ENCODE data around the gene GABRP. TPM values are rescaled to one million over a fixed set of nuclear protein-coding genes. Genes with fewer than 3 reads are reported as not detected.
"Not testable (repeated sequence)": the region's sequence is repeated elsewhere in the genome, so short reads cannot be mapped to it uniquely, and the experiment has no call there.

GABRP gene
- total RNA-seq, 1 donor from 2014 or later, result 0.49 TPM

DNA sequence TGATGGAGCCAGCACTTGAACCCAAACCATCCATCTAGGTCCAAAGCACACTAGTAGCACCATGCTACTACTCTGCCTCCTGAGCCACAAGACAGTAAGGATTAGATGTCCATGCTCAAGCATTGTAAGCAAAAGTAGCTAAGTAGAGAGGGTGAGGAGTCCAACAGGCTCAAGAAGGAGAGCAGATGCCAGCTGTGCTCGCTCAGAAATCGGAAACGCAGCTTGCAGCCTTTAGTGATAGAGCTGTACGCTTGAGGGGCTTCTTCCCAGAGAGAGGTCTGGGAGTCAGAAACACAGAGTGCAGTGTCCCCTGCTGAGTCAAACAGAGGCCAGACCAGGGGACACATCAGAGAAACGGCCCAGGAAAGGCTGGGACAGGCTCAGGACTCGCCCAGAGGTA lies 32.7 kb upstream of the GABRP start:
- intact Hi-C loops (cut with micrococcal nuclease), result no loop called here
- no peaks in the 10 kb centered on the region for H3K9me3 ChIP-seq (replicated peaks)
- H3K27me3 ChIP-seq (ENCODE audit: low read depth), result no peaks in the 10 kb centered on the region
- TF ChIP-seq, protein P1, sequence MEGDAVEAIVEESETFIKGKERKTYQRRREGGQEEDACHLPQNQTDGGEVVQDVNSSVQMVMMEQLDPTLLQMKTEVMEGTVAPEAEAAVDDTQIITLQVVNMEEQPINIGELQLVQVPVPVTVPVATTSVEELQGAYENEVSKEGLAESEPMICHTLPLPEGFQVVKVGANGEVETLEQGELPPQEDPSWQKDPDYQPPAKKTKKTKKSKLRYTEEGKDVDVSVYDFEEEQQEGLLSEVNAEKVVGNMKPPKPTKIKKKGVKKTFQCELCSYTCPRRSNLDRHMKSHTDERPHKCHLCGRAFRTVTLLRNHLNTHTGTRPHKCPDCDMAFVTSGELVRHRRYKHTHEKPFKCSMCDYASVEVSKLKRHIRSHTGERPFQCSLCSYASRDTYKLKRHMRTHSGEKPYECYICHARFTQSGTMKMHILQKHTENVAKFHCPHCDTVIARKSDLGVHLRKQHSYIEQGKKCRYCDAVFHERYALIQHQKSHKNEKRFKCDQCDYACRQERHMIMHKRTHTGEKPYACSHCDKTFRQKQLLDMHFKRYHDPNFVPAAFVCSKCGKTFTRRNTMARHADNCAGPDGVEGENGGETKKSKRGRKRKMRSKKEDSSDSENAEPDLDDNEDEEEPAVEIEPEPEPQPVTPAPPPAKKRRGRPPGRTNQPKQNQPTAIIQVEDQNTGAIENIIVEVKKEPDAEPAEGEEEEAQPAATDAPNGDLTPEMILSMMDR (IDR thresholded peaks at IDR 0.05; ENCODE audit: borderline replicate concordance), result no peak
- no peak for DNase-seq
- peak overlapping the region; percentile 91 for H3K27ac ChIP-seq (replicated peaks)
- H3K36me3 ChIP-seq, result no peaks in the 10 kb centered on the region
- H3K4me1 ChIP-seq, result peaks cover 79% of the 10 kb centered on the region
- H3K4me3 ChIP-seq, result no peak overlapping the region

DNA sequence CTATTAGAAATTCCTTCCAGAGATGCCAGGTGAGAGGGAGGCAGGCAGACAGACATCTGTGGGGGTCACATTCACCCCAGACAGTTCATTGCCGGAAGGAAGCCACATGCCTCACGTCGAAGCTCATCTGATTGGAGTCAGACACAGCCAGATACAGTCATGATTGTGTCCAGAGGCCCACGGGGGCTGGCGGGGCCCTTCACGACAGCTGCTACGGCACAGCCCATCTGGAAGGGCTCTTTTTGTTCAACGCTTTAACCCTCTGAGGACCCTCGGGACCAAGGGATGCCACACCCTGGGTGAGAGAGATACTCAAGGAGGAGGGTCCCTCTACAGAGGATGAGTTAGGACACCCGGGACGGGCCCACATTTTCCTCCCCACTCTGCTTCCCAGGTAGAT lies 31.9 kb upstream of the GABRP start:
- intact Hi-C loops (cut with micrococcal nuclease), result no loop called here
- Histone ChIP-seq H3K4me3 (no peak overlapping the region), H3K4me1 (peaks cover 76% of the 10 kb centered on the region), H3K27ac (replicated peaks) (peak overlapping the region; percentile 91), H3K36me3 (no peaks in the 10 kb centered on the region), H3K27me3 (ENCODE audit: low read depth) (no peaks in the 10 kb centered on the region), H3K9me3 (replicated peaks) (no peaks in the 10 kb centered on the region)
- DNase-seq, result no peak
- TF ChIP-seq, protein P1 (IDR thresholded peaks at IDR 0.05; ENCODE audit: borderline replicate concordance), result no peak

DNA sequence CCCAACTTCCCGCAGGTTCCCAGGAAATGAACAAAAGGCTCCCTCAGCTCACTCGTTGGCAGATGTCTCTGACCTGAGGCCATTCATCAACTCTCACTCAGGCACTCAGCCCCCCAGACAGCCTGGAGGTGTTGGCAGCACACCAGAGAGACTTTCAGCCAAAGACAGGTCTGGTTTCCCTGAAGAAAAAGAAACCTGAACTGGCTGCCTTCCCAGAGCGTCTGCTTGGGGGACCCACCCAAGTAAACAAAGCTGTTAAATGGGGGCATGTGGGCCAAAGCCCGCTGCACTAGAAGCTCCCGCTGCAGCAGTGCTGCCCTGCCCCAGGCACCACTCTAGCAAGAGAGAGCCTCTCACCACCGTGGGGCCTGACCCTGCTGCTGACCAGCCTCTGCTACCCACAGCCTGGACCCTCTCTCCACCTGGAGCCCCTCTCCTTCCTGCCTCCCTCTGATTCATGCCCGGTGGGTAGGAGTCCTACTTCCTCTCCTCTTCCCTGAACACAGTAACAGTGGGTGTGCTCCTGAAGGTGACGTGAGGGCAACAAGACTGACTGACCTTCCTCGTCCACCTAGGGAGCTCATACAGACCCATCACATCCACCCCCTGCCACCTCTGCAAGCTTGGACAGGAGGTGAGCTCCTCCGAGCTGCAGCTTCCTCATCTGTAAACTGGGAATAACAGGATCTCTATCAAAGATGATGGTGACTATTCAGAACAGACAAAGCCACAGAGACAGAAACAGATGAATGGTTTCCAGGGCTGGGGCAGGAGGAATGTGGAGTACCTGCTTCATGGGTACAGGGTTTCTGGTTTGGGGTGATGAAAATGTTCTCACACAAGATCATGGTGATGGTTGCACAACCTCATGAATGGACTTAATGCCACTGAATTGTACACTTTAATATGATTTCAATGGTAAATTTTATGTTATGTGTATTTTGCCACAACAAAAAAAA lies 31.0 kb upstream of the GABRP start:
- H3K4me1 ChIP-seq, result peaks cover 74% of the 10 kb centered on the region
- no peaks in the 10 kb centered on the region for H3K36me3 ChIP-seq
- H3K27me3 ChIP-seq (ENCODE audit: low read depth), result no peaks in the 10 kb centered on the region
- no peaks in the 10 kb centered on the region for H3K9me3 ChIP-seq (replicated peaks)
- intact Hi-C loops (cut with micrococcal nuclease), result no loop called here
- H3K27ac ChIP-seq (replicated peaks), result peak overlapping the region; percentile 91
- DNase-seq, result no peak
- H3K4me3 ChIP-seq, result no peak overlapping the region
- TF ChIP-seq, protein P1 (IDR thresholded peaks at IDR 0.05; ENCODE audit: borderline replicate concordance), result no peak

DNA sequence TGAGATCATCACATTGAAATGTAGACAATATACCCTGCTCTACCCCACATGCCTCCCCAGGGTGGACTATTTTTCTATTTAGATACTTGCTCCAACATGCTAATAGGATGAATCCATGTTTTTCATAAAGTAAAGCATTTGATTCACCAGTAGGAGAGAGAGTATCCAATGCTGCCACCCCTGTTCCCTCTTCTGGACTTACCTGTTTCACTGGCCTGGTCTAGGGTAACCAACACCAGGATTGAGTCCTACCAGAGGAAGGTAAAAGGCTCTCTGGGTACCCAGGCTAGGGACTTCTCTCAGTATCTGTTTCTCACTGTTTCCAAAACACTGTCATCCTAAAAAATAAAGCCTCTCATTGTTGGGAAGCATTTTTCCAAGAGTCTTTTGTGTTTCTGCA lies 30.2 kb upstream of the GABRP start:
- Histone ChIP-seq H3K4me3 (no peak overlapping the region), H3K27ac (replicated peaks) (peak overlapping the region; percentile 91), H3K4me1 (peaks cover 73% of the 10 kb centered on the region)

DNA sequence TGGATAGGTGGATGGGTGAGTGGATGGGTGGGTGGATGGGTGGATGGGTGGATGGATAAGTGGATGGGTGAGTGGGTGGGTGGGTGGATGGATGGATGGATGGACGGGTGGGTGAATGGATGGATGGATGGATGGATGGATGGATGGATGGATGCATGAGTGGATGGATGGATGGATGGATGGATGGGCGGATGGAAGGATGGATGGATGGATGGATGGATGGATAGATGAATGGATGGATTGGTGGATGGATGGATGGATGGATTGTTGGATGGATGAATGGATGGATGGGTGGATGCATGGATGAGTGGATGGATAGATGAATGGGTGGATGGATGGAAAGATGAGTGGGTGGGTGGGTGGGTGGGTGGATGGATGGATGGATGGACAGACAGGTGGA lies 29.0 kb upstream of the GABRP start:
- DNase-seq; H3K4me3 ChIP-seq; H3K9me3 ChIP-seq (replicated peaks); H3K36me3 ChIP-seq; H3K27me3 ChIP-seq (ENCODE audit: low read depth); H3K27ac ChIP-seq (replicated peaks); intact Hi-C loops (cut with micrococcal nuclease): not testable (repeated sequence)
- H3K4me1 ChIP-seq, result peaks cover 72% of the 10 kb centered on the region

More for the DNA sequence above, 30.2 kb upstream of the GABRP start:
- TF ChIP-seq, protein P1 (IDR thresholded peaks at IDR 0.05; ENCODE audit: borderline replicate concordance), result no peak
- no peaks in the 10 kb centered on the region for H3K27me3 ChIP-seq (ENCODE audit: low read depth)
- DNase-seq, result no peak
- intact Hi-C loops (cut with micrococcal nuclease), result no loop called here
- no peaks in the 10 kb centered on the region for H3K36me3 ChIP-seq
- no peaks in the 10 kb centered on the region for H3K9me3 ChIP-seq (replicated peaks)

Data from left ventricle myocardium inferior (tissue), 1 donor.